CD4-positive, alpha-beta T cell treated with Interleukin-15 for 4 hours (primary cell): ENCODE data around the gene PINLYP.
"Not testable (repeated sequence)": the region's sequence is repeated elsewhere in the genome, so short reads cannot be mapped to it uniquely, and the experiment has no call there.

Source experiments
- DNase-seq: peaks from one replicate; pipeline ENCODE4 v3.0.0-alpha.2; 2020; ENCODE audit warnings: low spot score

The PINLYP gene

GRCh38 chr19:43582495-43582894, 6.9 kb downstream of the PINLYP start:
- no peak for DNase-seq

DNA sequence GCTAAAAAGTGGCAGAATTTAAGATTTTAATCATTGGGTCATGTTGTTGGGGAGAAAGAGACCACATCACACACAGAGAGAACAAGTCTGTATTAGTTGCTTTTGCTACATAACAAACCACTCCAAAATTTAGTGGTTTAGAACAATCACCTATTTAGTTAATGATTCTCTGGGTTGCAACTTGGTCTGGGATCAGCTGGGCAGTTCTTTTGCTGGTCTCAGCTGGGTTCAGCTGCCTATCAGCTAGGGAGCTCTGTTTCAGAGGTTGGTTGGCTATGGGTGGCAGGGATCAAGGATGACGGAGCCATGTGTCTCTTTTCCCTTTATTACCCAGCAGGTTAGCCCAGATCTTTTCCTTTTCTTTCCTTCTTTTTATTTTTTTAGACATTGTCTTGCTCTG, 8.9 kb downstream of the PINLYP start:
- DNase-seq = no peak

DNA sequence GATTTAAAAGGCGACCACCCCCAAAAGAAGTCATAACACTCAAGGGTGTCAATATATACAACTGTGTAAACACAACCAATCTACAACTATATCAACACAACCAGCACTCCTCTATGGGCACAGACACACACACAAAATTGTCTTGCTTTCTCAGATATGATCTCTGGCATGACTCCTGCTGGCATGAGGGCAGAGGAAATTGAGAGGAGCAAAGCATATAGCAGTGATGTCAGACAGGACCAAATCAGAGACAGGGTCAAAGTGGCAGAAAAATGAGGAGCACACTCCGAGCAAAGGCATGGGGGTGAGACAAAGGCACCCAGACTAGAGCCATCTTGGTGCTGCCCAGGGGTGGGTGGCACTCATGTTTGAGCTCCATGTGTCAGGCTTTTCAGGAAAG, 10.7 kb downstream of the PINLYP start:
- DNase-seq = no peak

DNA sequence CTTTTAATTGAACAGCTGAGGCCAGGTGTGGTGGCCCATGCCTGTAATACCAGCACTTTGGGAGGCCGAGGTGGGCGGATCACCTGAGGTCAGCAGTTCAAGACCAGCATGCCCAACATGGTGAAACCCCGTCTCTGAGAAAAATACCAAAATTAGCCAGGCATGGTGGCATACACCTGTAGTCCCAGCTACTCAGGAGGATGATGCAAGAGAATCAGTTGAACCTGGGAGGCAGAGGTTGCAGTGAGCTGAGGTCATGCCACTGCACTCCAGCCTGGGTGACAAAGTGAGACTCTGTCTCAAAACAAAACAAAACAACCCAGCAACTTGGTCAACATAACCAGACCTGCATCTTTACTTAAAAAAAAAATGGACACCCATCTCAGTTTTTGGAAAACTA, 11.4 kb downstream of the PINLYP start:
- DNase-seq = not testable (repeated sequence)

DNA sequence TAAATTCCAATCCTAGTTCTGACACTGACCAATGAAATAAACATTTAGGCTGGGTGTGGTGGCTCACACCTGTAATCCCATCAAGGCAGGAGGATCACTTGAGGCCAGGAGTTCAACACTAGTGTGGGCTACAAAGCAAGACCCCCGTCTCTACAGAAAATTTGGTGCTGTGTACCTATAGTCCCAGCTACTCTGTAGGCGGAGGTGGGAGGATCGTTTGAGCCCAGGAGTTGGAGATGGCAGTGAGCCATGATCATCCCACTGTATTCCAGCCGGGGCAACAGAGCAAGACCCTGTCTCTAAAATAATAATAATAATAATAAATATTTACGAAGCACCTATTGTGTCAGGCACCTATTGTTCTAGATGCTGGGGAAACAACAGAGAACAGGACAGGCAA, 13.7 kb downstream of the PINLYP start:
- no peak for DNase-seq

- DNase-seq = no peak
Observed at GRCh38 chr19:43589678-43590077, 14.1 kb downstream of the PINLYP start.

- no peak for DNase-seq
Observed at GRCh38 chr19:43591904-43592772, 16.5 kb downstream of the PINLYP start.

DNA sequence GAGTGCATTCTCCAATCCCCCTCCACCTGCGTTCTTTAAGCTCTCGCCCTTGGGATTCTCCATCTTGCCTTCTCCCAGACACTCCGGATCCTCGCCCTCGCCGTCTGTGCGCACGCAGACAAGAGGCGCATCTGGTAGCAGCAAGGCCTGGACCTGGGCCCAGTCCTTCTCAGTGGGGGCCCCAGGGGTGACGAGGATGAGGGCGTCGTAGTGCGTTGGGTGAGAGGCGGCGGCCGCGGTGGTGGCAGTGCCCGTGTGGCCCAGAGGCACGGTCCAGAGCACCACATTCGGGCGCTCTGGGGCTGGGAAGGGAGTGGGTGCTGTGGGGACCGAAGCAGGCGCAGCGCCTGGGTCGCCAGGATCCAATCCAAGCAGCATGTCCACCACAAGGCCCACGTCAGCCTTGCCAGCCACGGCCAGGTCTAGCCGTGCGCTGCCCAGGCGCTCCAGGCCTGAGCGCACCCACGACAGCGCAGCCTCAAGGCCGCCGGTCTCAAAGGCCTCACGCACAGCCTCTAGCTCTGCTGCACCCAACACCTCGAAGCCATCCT, 17.3 kb downstream of the PINLYP start:
- no peak for DNase-seq

- no peak for DNase-seq
Observed at GRCh38 chr19:43594081-43594697, 18.6 kb downstream of the PINLYP start.

- peak; percentile 72 for DNase-seq
Observed at GRCh38 chr19:43594710-43595604, 19.4 kb downstream of the PINLYP start.

GRCh38 chr19:43595605-43595998, 20.0 kb downstream of the PINLYP start:
- DNase-seq = no peak

GRCh38 chr19:43595999-43596841, 20.6 kb downstream of the PINLYP start, which contains the start of the genes IRGQ and ZNF576:
Gene IRGQ, minus strand, starts transcription at chr19:43596134. Its CDS starts 796 bp downstream, at chr19:43595338.
Gene ZNF576, plus strand, starts transcription at chr19:43596595. Its CDS starts 514 bp downstream, at chr19:43597109.
- peak; percentile 100 for DNase-seq

DNA sequence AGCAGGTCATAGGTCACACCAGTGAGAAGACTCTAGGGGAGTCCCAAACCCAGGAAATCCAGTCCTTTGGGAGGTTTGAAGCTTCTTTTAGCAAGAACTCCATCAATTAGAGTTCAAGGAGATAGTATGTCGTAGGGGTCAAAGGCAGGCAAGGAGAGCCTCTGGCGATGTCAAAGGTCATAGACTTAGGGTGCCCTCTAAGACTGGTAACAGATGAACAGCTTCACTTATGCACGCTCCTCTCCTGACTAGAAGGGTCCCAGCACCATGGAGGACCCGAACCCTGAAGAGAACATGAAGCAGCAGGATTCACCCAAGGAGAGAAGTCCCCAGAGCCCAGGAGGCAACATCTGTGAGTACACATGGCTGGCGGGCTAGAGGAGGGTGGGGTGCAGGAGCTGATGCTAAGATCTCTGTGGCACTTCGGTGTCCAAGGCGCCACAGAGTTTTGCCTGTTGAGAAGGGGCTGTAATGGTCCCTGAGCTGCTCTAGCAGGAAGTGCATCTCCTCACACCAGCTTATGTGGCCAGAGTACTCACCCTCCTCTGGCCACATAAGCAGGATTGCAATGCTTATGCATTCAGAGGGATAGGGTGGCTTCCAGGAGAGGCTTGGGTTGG, 21.4 kb downstream of the PINLYP start:
- DNase-seq = no peak

DNA sequence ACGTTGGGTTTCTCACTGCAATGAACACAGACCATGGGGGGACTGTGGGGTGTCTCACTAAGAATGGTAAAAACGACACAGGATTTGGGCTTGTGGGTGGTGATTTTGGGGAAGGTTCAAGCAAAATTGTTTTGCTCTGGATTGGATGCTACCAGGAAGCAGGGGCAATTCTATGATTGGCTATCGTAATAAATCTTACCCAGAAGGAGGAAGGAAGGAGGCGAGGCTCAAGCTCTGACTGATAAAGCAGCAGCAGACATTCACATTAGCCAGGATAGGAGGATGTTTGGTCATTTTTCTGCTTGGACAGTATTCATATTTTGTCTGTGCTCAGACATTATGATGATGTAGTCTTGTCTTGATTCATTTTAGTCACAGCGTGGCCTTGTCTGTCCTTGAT, 22.3 kb downstream of the PINLYP start:
- DNase-seq = no peak

GRCh38 chr19:43598445-43599240, 23.0 kb downstream of the PINLYP start:
- no peak for DNase-seq

GRCh38 chr19:43599635-43600295, 24.2 kb downstream of the PINLYP start:
- no peak for DNase-seq

- not testable (repeated sequence) for DNase-seq
Observed at GRCh38 chr19:43600326-43600725, 24.7 kb downstream of the PINLYP start.

DNA sequence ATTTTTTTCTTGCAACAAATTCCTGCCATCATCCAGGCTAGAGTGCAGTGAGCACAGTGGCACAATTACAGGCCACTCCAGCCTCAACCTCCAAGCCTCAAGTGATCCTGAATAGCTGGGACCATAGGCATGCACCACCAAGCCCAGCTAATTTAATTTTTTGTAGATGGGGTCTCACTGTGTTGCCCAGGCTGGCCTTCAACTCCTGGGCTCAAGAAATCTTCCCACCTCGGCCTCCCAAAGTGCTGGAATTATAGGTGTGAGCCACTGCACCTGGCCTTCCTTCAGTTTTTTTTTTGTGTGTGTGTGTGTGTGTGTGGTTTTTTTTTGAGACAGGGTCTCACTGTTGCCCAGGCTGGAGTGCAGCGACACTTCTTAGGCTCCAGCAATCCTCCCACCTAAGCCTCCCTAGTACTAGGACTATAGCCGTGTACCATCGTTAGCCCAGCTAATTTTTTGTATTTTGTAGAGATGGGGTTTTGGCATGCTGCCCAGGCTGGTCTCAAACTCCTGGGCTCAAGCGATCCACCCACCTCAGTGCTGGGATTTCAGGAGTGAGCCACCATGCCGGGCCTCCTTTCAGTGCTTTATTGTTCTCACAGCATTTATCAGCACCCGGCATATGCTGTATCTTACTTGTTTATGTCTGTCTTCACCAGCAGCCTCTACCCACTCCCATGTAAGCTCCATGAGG, 30.4 kb downstream of the PINLYP start:
- DNase-seq = no peak
